BJ (cell line): ENCODE results near the gene GGACT. TPM values are rescaled to one million over a fixed set of nuclear protein-coding genes. Genes with fewer than 3 reads are reported as not detected.

Source experiments
- CTCF ChIA-PET: fragments of 350-600 bp; formaldehyde crosslinking; extraction: SDS; loops from one replicate; lab custom pipeline; 2021; ENCODE audit warnings: antibody characterized with exemption, inconsistent platforms; lab: Yijun Ruan, JAX
- POLR2A ChIA-PET: fragments of 300-600 bp; sonication (Branson Sonifier 250); formaldehyde crosslinking; extraction: SDS; loops from one replicate; lab custom pipeline; 2021; ENCODE audit warnings: antibody characterized with exemption; lab: Charles Lee
- DNase-seq: peaks from one replicate; pipeline ENCODE4 v3.0.0-alpha.2; 2011; ENCODE audit warnings: low read depth
- H3K27me3 ChIP-seq: 2 replicates; pipeline ENCODE4 v1.6.0; 2011; ENCODE audit warnings: low read length; ENCODE audit not compliant: control insufficient read depth, insufficient read depth
- H3K36me3 ChIP-seq: 2 replicates; pipeline ENCODE4 v1.5.1; 2011; ENCODE audit warnings: low read length; ENCODE audit not compliant: control insufficient read depth, insufficient read depth
- H3K4me3 ChIP-seq: 2 replicates; pipeline ENCODE4 v1.5.1; 2011; ENCODE audit warnings: low read depth, mild to moderate bottlenecking, control low read depth, low read length
- CTCF ChIP-seq: IDR thresholded peaks from 2 replicates; pipeline ENCODE4 v1.5.1; 2011; ENCODE audit warnings: low read depth, mild to moderate bottlenecking, control low read depth, inconsistent platforms, low read length, moderate library complexity; ENCODE audit not compliant: insufficient read depth
- polyA plus RNA-seq: library from polyadenylated mRNA; depleted of rRNA; stranded (reverse); fragments of >200 nt; gene quantifications from 2 replicates; pipeline ENCODE4 v1.2.3, GENCODE V29; 2011

The GGACT gene
- polyA plus RNA-seq, 1 experiment, result 7.0 TPM

DNA sequence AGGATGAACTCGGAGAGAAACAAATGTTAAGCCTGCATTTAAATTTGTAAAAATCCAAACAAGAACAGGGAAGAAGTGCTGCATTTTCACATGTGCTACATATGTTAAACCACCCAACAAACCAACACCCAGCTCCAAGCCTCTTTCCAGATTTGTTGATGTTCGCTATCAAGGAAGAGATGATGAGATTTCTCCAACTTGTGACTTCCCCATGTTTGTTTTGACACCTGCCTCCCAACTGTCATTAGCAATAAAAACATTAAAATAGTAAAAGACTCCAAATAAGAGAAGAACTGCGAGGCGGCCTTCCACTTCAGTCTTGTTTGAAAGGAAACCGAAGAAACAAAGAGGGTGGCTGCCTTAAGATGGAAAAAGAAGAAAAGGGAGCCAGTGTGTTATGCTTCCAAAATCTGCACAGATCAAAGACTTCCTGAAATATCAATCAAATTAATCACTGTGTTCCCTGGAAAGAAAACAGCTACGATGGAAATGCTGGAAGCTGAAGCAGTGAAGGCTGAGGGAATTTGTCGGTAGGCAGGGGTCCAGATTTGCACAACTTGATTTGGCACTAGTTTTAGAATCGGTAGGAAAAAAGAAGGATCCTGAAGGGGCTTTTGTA lies 14.0 kb upstream of the GGACT start:
- DNase-seq, result no peak
- ChIA-PET CTCF (no interaction called here), POLR2A (no interaction called here)
- no peak for TF ChIP-seq CTCF
- no peak overlapping the region for H3K4me3 ChIP-seq
- no peaks in the 10 kb centered on the region for H3K36me3 ChIP-seq
- no peaks in the 10 kb centered on the region for H3K27me3 ChIP-seq

GRCh38 chr13:100601716-100602115 lies 13.1 kb upstream of the GGACT start:
- no peak for DNase-seq

GRCh38 chr13:100600915-100601314 lies 12.3 kb upstream of the GGACT start:
- no peak for DNase-seq
- H3K27me3 ChIP-seq, result no peaks in the 10 kb centered on the region
- CTCF ChIA-PET, result interaction anchor here (4.0 kb wide), 1 partner anchor 12 kb away, joined by 19 read pairs; the partner anchor contains the start of gene GGACT
- TF ChIP-seq CTCF, result no peak
- POLR2A ChIA-PET, result no interaction called here
- H3K36me3 ChIP-seq, result no peaks in the 10 kb centered on the region
- no peak overlapping the region for H3K4me3 ChIP-seq

More at GRCh38 chr13:100601716-100602115, 13.1 kb upstream of the GGACT start:
- Histone ChIP-seq H3K36me3 (no peaks in the 10 kb centered on the region), H3K27me3 (no peaks in the 10 kb centered on the region), H3K4me3 (no peak overlapping the region)
- ChIA-PET CTCF (no interaction called here), POLR2A (no interaction called here)
- TF ChIP-seq CTCF, result no peak

DNA sequence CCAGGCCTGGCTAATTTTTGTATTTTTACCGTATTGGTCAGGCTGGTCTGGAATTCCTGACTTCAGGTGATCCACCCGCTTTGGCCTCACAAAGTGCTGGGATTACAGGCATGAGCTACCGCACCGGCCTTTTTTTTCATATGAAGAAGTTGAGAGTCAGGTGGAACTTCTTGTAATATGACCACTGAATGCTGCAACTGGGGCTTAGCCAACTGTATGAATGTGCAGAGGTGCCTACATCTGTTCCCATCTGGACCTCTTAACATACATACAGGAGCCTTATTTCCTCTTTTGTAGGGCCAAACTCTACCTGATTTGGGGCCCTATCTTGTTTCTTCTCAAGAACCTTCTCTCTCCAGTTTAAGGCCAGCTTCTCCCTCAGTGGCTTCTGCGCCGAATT lies 11.9 kb upstream of the GGACT start:
- POLR2A ChIA-PET, result no interaction called here
- CTCF ChIA-PET, result interaction anchor here (4.0 kb wide), 1 partner anchor 12 kb away, joined by 19 read pairs; the partner anchor contains the start of gene GGACT

DNA sequence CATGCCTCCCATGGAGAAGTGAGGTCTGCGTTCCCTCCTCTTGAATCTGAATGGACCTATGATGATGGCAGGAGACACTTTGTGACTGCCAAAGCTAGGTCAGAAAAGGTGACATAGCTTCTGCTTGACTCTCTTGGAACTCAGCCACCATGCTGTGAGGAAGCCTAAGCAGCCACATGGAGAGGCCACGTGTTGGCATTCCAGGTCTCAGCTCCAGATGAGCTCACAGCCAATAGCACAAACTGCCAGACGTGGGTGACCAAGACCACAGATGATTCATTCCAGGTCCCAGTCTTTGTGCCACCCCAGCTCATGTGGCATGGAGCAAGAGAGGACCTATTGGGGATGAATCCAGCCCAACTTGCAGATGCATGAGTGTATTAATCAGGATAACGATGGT lies 8.7 kb upstream of the GGACT start:
- DNase-seq, result no peak
- no peak for TF ChIP-seq CTCF
- CTCF ChIA-PET, result no interaction called here
- no peak overlapping the region for H3K4me3 ChIP-seq
- H3K36me3 ChIP-seq, result no peaks in the 10 kb centered on the region
- POLR2A ChIA-PET, result no interaction called here
- H3K27me3 ChIP-seq, result no peaks in the 10 kb centered on the region

More for the DNA sequence above, 11.9 kb upstream of the GGACT start:
- Histone ChIP-seq H3K36me3 (no peaks in the 10 kb centered on the region), H3K27me3 (no peaks in the 10 kb centered on the region), H3K4me3 (no peak overlapping the region)
- DNase-seq, result no peak
- TF ChIP-seq CTCF, result no peak
